GM21381 (cell line): ENCODE measurements around the gene TBRG4.

Experiments used
- ATAC-seq: cut with Tn5 transposase; IDR thresholded peaks from one replicate; pipeline ENCODE4 v1.9.1; 2021; ENCODE audit warnings: mild to moderate bottlenecking, moderate library complexity; ENCODE audit not compliant: unreplicated experiment

The TBRG4 gene

DNA sequence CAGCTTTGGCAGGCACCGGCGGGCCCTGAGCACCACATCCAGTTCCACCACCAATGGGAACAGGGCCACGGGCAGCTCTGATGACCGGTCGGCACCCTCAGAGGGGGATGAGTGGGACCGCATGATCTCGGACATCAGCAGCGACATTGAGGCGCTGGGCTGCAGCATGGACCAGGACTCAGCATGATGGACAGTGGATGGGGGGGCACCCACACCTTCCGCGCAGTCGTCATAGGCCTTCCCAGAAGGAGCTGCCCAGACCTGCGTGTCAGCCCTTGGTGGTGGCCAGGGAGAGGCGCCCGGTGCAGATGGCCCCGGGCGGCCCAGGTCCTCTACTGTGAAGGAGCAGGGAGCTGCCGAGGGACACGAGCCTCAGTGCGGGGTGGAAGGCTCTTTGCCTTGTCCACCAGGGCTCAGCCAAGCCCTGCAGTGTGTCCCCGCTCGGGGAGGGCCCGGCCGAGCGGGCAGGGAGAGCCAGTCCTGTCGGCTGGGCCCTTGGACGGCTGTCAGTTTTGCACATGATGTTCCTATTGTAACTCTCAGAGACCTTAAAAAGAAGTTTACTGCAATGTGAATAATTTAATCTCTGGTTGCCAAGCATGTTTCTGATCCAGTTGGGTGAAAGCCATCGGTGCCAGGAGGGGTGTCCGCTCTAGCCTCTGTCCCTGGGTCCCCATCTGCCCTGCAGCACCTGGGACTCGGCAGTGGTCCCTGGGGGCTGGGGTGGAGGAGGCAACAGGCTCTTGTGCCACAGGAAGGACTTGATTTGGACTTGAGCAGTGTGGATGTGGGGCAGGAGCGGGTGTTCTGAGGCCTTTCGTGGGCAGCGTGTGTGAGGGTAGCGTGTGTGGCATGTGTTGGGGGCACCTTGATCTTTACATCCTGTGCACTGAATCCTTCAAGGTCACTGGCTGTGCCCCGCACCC is 35.4 kb downstream of the TBRG4 start:
- ATAC-seq, result no peak

DNA sequence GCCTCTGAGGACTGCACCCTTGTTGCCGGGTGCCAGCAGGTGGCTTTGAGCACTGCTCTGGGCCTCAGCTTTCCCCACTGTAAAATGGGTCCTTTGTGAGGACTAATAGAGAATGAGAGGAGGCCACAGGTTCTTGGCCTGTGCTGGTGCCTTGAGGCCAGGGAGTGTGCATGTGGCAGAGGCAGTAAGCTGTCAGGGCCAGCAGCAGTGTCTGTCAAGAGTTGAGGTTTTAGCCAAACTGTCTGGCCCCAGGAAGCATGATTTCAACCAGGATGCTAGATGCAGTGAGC is 36.2 kb downstream of the TBRG4 start:
- no peak for ATAC-seq

DNA sequence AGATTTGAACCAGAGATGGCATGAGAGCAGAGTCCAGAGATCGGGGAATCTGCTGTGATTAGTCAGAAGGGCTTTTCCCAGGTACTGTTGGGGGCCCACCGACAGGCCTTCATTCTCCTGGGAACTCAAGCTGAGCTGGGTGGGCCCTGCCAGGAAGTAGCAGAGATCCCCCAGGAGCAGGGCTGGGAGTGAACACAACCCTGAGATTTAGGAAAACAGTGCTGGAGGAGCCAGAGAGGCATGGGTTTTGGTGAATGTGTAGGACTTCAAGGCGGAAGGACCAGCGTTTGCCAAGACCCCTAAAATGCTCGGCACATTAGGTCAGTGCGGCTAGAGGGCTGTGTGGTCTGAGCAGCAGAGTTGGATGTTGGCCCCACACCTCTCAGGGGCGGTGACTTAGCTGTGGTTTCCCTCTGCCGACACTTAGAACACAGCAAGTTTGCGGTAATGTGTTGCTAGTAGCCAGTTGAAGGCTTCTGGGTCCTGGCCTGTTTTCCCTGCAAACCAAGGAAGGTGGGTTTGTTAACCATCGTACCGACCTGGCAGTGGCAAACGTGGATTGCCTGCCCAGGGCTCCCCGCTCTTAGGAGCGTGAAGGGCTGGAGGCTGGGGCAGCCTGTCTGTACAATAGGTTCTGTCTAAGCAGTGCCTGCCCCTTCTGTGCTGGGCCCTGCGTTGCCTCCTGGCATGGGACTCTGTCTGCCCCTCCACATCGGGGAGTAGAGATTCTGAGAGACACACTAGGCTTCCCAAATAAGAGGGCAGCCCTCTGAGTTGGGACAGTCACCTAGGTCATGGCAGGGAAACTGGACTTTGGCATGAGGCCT is 36.8 kb downstream of the TBRG4 start:
- ATAC-seq, result no peak

DNA sequence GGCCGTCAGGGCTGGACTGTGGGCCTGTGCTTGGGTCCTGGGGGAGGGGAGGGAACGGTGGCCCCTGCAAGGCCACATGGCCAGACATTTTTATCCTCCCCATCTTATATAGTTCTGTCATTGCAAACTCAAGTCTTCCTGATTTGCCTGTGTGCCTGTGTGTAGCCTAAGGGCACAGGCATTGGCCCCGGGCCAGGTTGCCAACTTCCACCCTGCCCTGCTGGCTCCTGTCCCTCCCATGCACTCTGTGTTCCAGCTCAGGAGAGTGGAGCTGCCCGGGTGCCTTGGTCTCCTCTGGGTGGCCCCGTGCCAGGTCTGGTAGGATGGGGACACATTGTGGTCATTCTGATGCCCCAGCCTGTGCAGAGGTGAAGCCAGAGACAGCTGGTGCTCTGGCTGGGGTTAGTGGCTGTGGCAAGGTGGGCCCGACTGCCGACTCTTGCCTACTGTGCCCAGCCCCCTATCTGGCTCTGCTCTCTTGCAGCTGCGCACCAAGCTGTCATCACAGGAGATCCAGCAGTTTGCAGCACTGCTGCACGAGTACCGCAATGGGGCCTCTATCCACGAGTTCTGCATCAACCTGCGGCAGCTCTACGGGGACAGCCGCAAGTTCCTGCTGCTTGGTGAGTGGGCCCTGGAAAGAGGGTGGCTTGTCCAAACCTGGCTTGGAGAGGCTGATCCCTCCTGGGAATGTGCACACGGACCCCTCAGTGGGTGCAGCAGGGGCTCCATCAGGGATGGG is 37.5 kb downstream of the TBRG4 start:
- ATAC-seq, result no peak

DNA sequence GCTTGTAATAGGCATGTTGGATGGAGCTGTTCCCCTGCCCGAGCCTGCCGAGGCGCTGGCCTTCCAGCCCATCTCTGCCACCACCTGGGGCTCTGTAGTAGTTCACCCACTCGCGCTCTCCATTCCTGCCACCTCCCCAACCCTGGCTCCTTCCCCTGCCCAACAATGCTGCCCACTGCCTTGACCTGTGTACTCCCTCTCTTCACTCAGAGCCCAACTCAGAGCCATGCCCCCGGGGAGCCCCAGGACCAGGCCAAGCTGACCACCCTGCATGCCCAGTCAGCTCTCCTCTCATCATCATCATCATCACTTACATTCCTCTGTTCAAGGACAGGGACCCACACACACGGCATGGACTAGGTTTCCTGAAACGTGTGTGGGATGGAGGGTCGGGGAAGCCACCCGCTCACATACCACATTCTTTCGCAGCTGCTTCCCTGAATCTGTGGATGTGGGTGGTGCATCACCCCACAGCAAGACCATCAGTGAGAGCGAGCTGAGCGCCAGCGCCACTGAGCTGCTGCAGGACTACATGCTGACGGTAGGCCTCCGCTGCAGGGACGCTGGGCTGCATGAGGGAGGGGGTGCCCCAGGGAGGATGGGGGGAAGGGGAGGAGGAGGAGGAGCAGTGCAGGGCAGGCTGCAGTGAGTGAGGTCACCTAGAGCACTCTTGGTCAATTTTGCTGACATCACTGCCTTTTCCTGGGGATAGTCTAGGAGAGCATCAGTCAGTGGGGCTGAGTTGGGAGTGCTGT is 38.3 kb downstream of the TBRG4 start:
- no peak for ATAC-seq

DNA sequence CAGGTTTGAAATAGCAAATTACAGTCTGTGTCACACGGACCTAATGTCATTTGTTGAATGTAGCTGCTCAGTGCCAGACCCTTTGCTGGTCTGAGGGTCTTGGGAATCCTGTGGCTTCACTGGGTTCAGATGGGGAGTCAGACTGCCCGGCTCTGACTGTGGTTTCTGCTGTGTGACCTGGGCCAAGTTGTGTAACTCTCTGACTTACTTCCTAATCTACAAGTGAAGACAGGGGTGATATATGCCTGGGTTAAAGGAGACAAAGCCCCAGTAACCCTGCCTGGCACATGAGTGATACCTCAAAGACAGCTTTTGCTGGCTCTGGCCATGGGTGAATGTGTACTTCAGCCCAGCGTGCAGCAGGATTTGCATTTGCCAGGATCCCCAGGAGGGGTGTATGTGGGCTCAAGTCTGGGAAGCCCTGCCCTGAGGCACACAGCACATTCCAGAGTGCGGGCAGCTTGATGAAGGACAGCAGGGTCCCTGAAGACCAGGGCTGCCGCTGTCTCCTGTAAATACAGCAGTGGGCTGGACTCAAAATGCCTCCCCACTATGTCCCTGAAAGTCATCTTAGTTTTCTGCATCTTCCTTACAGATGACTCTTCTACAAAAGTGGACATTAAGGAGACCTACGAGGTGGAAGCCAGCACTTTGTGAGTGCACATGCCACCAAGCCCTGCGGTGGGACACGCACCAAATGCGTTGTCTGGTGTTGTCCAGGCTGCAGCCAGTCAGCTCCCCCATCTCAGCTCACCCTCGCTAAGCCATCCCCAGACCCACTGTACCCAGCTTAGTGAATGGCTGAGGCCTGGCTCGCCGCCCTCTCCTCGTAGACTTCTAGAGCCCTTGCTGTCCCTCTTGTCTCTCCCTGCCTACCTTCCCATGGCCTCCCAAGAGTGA is 39.1 kb downstream of the TBRG4 start:
- ATAC-seq, result no peak

DNA sequence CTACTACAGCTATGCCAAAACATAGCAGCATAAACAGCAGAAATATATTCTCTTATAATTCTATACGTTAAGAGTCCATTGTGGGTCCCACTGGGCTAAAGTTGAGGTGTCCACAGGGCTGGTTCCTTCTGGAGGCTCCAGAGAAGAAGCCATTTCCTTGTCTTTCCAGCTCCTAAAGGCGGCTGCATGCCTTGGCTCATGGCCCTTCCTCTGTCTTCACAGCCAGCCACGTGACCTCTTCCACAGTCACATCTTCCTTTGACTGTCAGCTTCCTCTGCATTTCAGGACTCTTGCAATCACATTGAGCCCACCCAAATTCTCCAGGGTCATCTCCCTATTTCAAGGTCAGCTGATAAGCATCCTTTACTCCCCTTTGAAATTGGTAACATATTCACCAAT is 40.0 kb downstream of the TBRG4 start:
- no peak for ATAC-seq

DNA sequence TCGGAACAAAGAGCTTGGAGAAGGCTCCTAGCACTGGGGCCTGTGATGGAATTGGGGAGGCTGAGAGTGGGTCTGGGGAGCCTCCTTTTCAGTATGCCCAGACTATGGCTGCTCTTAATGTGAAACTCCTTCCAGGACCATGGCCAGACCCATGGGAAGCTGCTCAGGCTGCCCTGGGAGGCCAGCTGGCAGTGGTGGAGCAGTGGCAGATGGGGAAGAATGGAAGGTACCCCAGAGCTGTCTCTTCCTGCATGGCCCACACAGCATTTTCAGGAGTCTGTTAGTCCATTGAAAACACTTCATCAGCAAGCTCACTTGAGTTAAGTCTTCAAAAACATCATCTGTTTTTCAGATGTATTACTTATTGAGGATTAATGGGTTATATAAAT is 41.2 kb downstream of the TBRG4 start:
- no peak for ATAC-seq

DNA sequence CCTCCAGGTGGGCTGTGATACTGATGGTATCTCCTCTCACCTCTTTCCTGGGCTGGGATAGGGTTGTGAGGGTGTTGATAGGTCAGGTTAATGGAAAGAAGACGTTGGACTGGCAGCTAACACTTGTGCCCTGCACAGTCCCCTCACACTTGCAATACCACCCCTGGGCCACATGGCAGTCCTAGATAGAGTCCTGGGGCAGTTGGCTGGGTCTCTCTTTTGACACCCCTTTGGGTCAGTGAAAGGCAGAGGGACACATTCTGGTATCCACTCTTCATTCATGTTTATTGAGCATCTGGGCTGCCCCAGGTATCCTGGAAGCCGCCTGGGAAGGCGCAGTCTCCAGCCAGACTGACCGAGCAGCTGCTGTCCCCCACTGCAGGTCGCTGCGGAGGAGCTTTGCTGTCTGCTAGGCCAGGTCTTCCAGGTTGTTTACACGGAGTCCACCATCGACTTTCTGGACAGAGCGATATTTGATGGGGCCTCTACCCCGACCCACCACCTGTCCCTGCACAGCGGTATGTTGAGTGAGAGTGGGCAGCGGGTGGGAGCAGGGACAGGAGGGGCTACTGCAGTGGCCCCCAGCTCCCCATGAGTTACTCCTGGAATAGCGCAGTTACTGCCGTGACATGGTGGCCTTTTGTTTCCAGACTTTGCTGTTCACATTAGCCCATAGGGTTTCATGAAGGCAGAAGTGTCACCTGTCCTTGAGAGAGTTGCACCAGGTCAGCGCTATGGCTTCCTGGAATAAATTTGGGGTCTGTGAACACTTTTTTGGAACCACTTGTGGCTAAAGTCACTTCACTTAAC is 41.8 kb downstream of the TBRG4 start:
- no peak for ATAC-seq

DNA sequence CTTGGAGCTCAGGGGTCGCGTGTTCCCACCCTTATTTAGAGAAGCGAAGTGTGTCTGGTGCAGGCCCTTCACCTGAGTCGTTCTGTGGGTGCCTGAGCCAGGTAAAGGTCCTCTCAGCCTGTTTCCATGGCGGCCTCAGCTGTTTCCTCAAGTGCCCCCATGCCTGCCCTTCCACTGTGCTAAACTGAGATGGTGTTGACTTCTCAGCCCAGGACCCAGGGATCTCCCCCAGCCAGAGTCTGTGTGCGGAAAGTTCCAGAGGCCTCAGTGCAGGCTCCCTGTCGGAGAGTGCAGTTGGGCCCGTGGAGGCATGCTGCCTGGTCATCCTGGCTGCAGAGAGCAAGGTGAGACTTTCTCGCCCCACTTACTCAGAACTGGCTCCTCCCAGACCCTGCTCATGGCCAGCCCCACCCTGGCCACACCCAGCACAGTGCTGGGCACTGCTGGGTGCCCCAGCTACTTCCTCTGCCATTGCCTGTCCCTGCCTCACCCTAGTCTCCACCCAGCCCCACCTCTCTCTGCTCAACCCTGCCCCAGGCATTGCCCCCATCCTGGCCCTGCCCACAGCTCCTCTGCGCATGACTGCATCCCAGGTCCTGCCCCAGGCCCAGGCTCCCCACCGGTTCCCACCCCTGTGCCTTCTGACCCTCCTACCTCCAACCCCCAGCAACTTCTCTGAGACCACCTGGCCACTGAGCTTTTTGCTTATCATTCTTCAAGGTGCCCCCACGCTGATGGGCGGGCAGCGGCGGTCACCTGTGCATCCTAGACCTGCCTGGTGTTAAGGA is 43.1 kb downstream of the TBRG4 start:
- ATAC-seq, result no peak

DNA sequence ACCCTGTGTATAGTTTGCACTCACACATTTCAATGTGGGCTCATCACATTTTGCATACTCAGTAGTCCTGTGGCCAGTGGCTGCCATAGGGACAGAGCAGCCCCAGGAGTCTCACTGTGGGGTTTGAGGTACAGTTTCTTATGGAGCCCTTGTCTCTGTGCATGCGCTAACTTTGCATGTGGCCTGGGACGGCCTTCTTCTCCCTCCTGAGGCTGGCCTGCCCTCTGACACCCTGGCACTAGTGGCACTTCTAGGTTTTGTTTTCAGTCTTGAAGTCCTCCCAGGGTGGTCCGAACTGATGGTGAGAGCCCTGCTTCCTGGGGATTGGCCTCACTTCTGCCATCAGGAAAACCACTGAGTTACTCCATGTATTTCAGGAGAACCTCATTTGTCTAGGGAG is 43.9 kb downstream of the TBRG4 start:
- ATAC-seq, result no peak

DNA sequence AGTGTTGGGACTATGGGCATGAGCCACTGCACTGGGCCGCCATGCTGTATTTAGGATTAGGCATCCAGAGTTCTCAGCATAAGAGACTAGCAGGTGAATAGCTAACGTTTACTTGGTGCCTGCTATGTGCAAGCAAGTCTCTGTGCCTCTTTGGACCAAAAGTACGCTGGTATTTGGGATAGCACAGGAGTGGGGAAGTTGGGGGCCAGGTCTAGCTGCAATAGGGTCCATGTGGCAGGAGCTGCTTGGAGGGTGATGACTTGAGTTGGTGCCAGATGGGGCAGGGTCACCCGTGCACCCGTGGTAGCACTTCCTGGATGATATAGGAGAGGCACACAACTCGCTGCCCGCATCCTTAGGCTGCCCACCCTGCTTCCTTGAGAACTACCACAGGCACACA is 45.1 kb downstream of the TBRG4 start:
- no peak for ATAC-seq

DNA sequence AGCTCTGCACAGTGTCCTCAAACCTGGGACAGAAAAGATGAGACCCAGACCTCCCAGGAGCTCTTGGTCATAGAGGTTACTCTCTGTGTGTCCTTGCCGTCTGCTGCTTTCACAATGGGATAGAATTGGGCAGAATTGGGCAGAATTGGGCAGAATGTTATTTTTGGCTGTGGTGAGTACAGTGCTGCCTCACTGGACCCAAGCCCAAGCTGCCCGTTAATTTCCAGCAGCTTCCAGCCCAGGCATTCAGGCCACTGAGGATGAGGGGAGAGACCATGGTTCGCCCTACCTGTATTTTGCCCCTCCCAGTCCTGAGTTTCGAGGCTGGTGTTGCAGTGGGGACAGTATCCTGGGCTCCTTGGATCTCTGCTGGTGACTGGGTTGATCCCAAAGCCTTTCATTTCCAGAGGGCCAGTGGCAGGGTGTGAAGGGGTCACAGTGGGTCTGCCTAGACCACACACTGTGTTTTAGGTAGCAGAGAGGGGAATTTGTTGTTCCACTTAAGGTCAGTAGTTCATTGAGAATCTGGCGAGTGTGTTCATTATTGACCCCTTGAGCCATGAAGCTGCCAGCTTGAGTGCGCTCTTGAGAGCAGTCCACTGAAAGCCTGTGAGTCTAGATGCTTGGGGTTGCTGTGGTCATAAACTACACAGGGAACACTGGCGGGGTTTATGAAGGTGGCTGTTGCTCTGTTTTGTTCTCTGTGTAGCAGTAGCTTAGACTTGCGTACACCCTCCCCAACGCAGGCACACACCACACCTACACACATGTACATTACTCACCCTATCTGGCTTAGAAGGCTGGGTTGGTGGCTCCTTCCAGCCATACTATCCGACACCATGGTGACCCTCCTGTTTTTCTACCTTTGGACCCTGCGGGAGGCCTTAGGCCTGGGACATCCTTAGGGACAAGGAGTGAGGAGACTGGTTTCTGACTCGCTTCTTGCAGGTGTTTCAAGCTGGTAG is 46.2 kb downstream of the TBRG4 start:
- ATAC-seq, result no peak

DNA sequence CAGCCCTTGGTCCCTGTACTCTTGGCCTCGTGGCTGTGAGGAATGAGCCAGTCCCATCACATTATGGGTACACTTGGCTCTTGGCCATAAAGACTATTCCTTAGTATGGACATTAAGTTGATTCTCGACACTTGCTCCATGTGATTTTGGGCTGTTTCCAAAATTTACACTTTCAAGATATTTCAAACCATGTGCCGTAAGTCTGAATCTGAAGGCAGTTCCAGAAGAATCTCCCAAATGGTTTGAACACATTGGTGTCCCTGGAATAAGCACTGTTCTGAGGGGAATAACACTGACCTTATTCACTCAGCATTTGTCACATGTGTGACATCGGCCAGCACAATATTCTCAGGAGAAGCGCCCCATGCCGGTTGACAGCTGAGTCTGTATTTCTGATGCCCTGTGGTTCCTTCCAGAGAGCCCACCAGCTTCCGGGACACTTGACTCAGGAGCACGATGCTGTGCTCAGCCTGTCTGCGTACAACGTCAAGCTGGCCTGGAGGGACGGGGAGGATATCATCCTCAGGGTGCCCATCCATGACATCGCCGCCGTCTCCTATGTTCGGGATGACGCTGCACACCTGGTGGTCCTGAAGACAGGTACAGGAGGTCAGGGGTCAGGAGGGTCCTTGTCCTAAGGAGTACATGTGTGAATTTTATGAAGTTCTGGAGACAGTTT is 47.3 kb downstream of the TBRG4 start:
- no peak for ATAC-seq

DNA sequence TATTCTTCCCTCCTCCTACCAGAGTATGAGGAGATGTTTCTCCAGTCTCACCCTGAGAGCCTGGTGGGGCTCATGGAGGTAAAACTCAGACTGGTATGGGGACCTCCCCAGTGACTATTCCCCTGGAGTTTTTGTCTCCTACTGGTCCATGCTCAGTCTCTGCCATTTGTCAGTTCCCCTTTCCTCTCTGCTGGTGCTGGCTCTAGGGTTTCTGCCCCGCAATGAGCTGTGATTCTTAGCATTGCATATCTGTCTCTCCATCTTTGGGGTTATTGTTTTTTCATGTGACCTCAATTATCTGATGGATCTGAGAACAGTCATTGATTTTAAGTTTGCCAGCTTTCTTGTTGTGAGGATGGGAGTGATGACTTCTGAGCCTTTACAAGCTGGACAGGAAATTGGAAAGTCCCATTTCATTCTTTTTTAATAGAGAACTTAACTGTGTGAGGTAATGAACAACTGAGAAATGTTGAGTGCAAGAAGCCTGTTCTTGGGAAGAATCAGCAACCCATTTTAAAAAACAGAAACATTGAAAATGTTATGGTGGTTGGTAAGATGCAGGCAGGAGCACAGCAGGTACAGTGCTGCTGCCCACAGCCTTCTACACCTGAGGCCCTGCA is 49.6 kb downstream of the TBRG4 start:
- ATAC-seq, result no peak

DNA sequence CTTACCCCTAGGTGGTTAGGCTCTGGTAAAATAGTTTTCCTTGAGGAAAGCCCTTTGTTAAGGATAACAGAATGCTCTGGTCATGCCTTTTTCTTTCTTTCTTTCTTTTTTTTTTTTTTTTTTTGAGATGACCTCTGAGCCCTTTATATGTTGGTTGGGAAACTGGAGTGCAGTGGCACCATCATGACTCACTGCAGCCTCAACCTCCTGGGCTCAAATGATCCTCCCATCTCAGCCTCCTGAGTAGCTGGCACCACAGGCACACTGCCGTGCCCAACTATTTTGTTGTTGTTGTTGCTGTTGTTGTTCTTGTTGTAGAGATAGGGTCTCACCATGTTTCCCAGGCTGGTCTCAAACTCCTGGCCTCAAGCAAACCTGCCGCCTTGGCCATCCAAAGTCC is 50.1 kb downstream of the TBRG4 start:
- no peak for ATAC-seq
